GM13976 (cell line): ENCODE results near the gene LIMS2.

ENCODE experiments used
- DNase-seq: peaks from one replicate; pipeline ENCODE4 v3.0.0; 2012; ENCODE audit warnings: low spot score
- CTCF ChIP-seq: IDR thresholded peaks from 2 replicates; pipeline ENCODE4 v1.5.1; 2012; ENCODE audit warnings: borderline replicate concordance, mild to moderate bottlenecking; ENCODE audit not compliant: insufficient read depth; ENCODE audit errors: extremely low read depth, missing control alignments, control extremely low read depth
- in situ Hi-C: fragments of 300-500 bp; cut with MboI; formaldehyde crosslinking; loops from one replicate; pipeline ENCODE4 v1.12.0; 2022; ENCODE audit warnings: low sequenced_read_pairs, mixed read lengths, inconsistent platforms; ENCODE audit not compliant: unreplicated experiment

Gene LIMS2

GRCh38 chr2:127624756-127625571, 50.4 kb downstream of the LIMS2 start:
- no peak for DNase-seq
- in situ Hi-C loops: no loop called here
- TF ChIP-seq CTCF: no peak

- DNase-seq: no peak
- no peak for TF ChIP-seq CTCF
- in situ Hi-C loops: no loop called here
Observed at GRCh38 chr2:127624320-127624755, 51.0 kb downstream of the LIMS2 start.

- DNase-seq: no peak
- in situ Hi-C loops: no loop called here
- no peak for TF ChIP-seq CTCF
Observed at GRCh38 chr2:127623388-127624319, 51.7 kb downstream of the LIMS2 start.

GRCh38 chr2:127622561-127623387, 52.6 kb downstream of the LIMS2 start:
- in situ Hi-C loops: no loop called here
- no peak for DNase-seq
- TF ChIP-seq CTCF: no peak

GRCh38 chr2:127621981-127622431, 53.3 kb downstream of the LIMS2 start:
- in situ Hi-C loops: no loop called here
- TF ChIP-seq CTCF: no peak
- no peak for DNase-seq

- no peak for TF ChIP-seq CTCF
- DNase-seq: no peak
- in situ Hi-C loops: no loop called here
Observed at GRCh38 chr2:127620866-127621265, 54.5 kb downstream of the LIMS2 start.
